GM21825 (cell line): ENCODE measurements around the gene LAMC1.

Experiments used
- ATAC-seq: cut with Tn5 transposase; IDR thresholded peaks from one replicate; pipeline ENCODE4 v1.9.1; 2021; ENCODE audit warnings: mild to moderate bottlenecking, moderate library complexity; ENCODE audit not compliant: unreplicated experiment

The LAMC1 gene

DNA sequence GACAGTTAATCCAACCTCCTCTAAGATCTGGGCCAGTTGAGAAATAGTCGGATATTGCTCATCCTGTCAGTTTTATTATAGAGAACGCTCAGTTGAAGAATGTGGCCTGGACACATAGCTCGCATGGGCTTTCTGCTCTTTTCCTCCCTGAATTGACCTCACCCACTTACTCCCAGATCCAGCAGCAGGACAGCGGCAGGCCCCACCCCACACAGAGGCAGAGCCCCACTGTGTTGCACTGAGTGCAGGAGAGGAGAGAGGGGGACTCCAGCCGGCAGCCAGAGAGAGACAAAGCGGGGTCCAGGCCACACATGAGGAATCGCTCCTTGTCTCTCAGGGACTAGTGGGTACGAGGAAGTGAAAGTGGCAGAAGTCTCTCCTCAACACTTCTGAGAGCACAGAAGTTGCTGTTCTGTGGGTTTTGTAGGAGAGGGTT is 78.6 kb downstream of the LAMC1 start:
- peak; percentile 67 for ATAC-seq

DNA sequence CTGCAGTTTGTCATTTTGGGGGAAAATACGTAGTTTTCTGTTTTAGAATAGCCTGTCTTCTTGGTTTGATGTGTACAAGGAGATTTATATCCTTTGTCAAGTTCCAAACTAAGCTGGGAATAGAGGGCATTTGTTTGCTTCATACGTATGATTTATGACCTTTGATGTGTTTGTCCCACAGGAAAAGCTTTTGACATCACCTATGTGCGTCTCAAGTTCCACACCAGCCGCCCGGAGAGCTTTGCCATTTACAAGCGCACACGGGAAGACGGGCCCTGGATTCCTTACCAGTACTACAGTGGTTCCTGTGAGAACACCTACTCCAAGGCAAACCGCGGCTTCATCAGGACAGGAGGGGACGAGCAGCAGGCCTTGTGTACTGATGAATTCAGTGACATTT is 79.9 kb downstream of the LAMC1 start:
- no peak for ATAC-seq

- no peak for ATAC-seq
Observed at GRCh38 chr1:183103577-183103976, 80.4 kb downstream of the LAMC1 start.

DNA sequence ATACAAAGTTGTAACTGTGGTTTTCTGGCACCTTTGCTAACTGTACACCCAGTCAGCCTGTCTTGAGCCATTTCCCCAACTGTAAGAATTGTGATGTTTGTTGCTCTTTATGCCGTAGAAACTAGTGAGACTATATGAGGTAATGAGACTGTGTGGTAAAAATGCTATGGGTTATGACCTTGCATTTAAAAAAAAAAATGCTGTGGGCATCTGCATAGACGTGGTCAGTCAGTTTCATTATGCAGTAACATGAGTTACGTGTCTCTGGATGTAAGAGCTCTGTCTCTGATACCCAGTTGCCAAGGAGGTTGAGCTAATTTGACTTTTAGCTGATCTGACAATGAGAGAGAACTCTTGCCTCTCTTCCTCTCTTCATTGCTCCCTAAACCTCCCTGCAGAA is 82.2 kb downstream of the LAMC1 start:
- no peak for ATAC-seq

DNA sequence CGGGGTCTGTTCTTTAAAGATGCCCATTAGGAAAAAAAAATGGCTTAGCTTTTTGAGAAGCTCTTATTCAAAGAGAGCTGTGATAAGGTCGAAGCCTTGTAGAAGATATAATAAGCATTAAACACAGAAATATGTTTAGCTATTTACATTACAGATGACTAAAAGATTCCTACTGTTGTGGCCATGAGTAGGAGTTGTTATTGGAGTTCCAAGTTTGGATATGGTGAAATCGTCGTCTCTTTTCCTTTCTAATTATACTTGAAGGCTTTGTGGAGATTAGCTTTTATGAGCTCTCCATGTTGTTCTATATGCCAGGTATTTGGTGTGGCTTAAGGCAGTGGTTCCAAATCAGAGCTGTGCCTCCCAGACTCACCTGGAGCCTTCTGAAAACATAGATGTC is 82.9 kb downstream of the LAMC1 start:
- ATAC-seq, result no peak

GRCh38 chr1:183106746-183107145 is 83.5 kb downstream of the LAMC1 start:
- ATAC-seq, result no peak

DNA sequence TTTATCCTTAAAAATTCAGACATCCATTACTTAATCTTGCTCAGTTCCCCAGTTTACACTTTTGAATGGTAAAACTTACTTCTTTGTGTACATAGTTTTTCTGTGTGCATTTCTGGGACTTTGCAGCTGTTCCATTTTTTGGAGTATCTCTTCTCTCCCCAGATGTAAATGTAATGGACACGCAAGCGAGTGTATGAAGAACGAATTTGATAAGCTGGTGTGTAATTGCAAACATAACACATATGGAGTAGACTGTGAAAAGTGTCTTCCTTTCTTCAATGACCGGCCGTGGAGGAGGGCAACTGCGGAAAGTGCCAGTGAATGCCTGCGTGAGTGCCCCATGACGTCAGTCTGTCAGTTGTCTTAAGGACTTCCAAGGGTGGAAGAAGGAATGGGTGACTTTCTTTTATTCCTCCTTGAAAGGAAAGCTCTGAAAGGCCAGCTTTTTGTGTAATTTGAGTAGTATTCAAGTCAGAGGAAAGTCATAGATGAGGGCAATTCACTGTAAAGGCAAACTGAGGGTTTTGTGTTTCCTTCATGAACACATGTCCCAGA is 87.2 kb downstream of the LAMC1 start:
- no peak for ATAC-seq

DNA sequence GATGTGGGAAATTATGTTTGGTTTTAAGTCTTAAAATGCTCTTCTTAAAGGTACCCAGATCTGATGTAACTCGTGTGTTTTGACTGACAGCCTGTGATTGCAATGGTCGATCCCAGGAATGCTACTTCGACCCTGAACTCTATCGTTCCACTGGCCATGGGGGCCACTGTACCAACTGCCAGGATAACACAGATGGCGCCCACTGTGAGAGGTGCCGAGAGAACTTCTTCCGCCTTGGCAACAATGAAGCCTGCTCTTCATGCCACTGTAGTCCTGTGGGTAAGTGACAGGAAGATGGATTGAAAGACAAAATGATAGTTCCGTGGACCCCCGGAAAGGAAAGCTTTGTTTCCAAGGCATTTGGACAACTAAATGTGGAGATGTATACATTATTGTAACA is 91.2 kb downstream of the LAMC1 start:
- ATAC-seq, result no peak

- no peak for ATAC-seq
Observed at GRCh38 chr1:183116416-183116815, 93.2 kb downstream of the LAMC1 start.

DNA sequence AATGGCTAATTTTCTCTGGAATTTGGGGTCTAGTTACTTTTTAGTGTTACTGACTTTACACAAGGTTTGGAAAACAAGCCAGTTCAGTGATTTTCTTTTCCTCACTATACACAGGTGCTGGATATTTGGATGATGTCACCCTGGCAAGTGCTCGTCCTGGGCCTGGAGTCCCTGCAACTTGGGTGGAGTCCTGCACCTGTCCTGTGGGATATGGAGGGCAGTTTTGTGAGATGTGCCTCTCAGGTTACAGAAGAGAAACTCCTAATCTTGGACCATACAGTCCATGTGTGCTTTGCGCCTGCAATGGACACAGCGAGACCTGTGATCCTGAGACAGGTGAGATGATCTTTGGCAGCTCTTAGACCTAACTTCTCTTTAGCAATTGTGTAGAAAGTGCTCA is 98.4 kb downstream of the LAMC1 start:
- ATAC-seq, result no peak

- ATAC-seq, result no peak
Observed at GRCh38 chr1:183124259-183124658, 101.0 kb downstream of the LAMC1 start.

- ATAC-seq, result no peak
Observed at GRCh38 chr1:183125279-183125999, 102.2 kb downstream of the LAMC1 start.

- ATAC-seq, result no peak
Observed at GRCh38 chr1:183126000-183126366, 102.8 kb downstream of the LAMC1 start.

DNA sequence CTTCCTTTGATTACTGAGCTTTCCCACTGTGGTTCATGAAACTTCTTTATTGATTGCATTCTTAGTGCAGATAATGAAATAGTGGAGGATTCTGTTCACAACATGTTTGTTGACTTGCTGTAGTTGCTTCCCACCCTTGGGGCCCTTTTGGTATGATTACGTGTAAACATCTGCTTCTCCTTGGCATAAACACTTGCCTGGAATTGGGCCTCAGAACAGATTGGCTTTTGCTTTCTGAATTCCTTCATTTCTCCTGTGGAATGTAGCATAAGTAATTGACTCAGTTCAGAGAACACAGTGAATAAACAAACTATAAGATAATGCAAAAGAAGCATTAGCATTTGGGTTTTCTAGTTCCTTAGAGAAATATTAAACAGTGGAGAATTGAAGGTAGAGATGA is 103.3 kb downstream of the LAMC1 start:
- no peak for ATAC-seq

DNA sequence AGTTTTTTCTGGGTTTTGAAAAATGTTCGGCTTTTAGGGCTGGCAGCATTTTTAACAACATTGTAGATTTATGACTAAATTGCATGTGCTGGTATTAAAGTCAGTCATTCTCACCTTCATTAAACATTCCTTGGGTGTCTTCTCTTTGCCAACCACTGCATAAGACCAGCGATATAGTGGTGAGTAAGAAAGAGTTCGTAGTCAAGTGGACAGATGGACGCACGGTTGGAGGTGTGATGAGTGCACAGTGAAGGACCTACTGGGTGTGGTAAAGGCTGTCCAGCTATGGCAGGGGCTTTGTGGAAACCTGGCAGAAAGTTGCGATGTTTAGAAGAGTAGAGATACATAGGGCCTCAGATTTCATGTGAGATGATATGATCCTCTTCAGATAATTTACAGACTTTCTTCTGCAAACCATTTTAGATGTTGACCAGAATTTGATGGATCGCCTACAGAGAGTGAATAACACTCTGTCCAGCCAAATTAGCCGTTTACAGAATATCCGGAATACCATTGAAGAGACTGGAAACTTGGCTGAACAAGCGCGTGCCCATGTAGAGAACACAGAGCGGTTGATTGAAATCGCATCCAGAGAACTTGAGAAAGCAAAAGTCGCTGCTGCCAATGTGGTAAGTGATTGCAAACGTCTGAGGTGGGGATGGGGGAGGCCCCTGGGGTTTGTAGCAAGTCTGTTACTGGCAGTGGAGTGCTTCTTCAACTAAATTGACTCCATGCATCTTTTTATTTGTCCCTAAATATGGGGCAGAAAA is 106.9 kb downstream of the LAMC1 start:
- ATAC-seq, result no peak

DNA sequence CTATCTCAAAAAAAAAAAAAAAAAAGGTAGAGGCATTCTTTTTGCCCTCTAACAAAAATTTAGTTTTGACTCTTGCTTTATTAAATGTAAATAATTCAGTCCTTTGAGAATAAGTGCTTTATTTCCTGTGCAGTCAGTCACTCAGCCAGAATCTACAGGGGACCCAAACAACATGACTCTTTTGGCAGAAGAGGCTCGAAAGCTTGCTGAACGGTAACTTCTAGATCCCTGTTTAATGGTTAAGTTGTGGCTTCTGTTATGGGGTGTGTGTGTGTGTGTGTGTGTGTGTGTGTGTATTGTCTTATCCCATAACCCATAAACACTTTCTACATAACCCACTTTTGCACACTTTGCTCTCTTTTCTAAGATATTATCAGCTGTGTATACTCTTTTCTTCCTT is 107.9 kb downstream of the LAMC1 start:
- no peak for ATAC-seq

DNA sequence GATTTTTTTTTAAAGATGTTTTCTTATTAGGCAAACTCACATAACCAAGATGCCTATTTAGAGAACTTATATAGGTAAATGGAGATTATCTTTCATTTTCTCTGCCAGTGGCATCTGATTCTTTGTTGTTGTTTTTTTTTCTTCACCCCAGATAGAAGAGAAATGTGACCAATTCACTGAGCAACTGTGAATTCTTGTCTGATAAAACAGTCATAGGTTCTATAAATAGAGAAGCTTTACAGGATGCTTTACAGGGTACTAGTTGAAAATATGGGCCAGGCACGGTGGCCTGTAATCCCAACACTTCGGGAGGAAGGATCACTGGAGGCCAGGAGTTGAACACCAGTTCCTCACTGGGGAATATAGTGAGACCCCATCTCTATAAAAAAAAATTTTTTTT is 112.1 kb downstream of the LAMC1 start:
- ATAC-seq, result no peak

GRCh38 chr1:183137782-183138181 is 114.6 kb downstream of the LAMC1 start:
- no peak for ATAC-seq

DNA sequence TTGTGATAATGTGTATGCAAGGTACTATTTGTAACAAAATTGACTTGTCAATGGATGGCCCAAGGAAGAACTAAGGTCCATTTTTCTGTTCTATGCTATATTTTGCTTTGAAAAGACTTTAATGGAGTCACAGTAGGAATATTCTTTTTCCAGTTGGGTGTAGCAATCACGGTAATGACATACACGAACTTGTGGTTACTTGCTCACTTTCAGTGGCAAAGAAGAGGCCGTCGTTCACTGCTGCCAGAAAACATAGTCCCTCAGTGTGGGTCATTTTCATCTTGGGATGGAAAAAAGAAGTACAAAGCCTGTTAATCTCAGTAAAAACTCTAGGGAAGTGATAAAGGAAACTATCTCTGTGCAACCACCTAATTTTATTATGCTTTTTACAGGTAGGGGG is 115.1 kb downstream of the LAMC1 start:
- no peak for ATAC-seq

GRCh38 chr1:183139281-183139942 is 116.2 kb downstream of the LAMC1 start:
- ATAC-seq, result no peak

DNA sequence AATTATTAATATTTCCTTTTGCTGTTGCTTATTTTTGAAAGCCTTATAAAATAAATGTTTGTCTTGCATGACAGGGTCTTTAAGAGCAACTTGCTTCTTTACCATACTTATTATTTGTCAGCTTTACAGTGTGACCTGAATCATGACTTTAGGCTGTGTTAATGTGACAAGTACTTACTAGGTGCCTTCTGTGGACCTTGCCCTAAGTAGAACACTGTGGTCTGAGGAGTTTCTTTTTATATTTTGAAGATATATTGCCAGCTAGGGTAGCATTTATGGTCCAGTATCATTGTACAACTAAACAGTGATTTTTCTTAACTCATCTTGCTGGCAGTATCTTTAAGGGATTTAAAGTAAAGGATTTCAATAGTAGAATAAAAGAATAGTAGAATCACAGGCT is 117.4 kb downstream of the LAMC1 start:
- no peak for ATAC-seq

GRCh38 chr1:183142171-183142570 is 119.0 kb downstream of the LAMC1 start:
- ATAC-seq, result no peak
